ENCODE results near the gene ACIN1.

The ACIN1 gene

GRCh38 chr14:23104070-23104590 is 9.2 kb upstream of the ACIN1 start:
- no peak for DNase-seq

GRCh38 chr14:23103581-23103980 is 8.6 kb upstream of the ACIN1 start:
- DNase-seq = no peak

GRCh38 chr14:23102801-23103200 is 7.9 kb upstream of the ACIN1 start:
- no peak for DNase-seq

- DNase-seq = no peak
These were observed 7.2 kb upstream of the ACIN1 start for GRCh38 chr14:23101986-23102625.

GRCh38 chr14:23101213-23101970 is 6.5 kb upstream of the ACIN1 start:
- DNase-seq = no peak

GRCh38 chr14:23099212-23099861 is 4.4 kb upstream of the ACIN1 start:
- DNase-seq = peak in 1 of 2 experiments; percentile 9

- no peak for DNase-seq
These were observed 2.9 kb upstream of the ACIN1 start for GRCh38 chr14:23097786-23098185.

- DNase-seq = no peak
These were observed 516 bp upstream of the ACIN1 start, which contains the start of gene C14orf119 for GRCh38 chr14:23095196-23096108. Gene C14orf119, plus strand, starts transcription at chr14:23095505. Its CDS starts 2,154 bp downstream, at chr14:23097659.

- no peak for DNase-seq
These were observed 808 bp downstream of the ACIN1 start for GRCh38 chr14:23093991-23094665.

GRCh38 chr14:23093526-23093925 is 1.4 kb downstream of the ACIN1 start:
- DNase-seq = no peak

- no peak for DNase-seq
These were observed 1.8 kb downstream of the ACIN1 start for GRCh38 chr14:23093104-23093503.

GRCh38 chr14:23091294-23092225 is 3.4 kb downstream of the ACIN1 start:
- DNase-seq = no peak

GRCh38 chr14:23090254-23090636 is 4.7 kb downstream of the ACIN1 start:
- no peak for DNase-seq

- no peak for DNase-seq
These were observed 5.3 kb downstream of the ACIN1 start for GRCh38 chr14:23089498-23090253.

- no peak for DNase-seq
These were observed 8.4 kb downstream of the ACIN1 start for GRCh38 chr14:23086565-23086964.

GRCh38 chr14:23085458-23085857 is 9.5 kb downstream of the ACIN1 start:
- DNase-seq = no peak

GRCh38 chr14:23080474-23080873 is 14.5 kb downstream of the ACIN1 start:
- no peak for DNase-seq

GRCh38 chr14:23079716-23080115 is 15.2 kb downstream of the ACIN1 start:
- no peak for DNase-seq

GRCh38 chr14:23078692-23079116 is 16.2 kb downstream of the ACIN1 start:
- DNase-seq = no peak

- DNase-seq = no peak
These were observed 17.0 kb downstream of the ACIN1 start for GRCh38 chr14:23077962-23078361.

Measured in Kasumi-1 (cell line).